Caco-2 (cell line): ENCODE measurements around the gene TRIM39. TPM values are rescaled to one million over a fixed set of nuclear protein-coding genes. Genes with fewer than 3 reads are reported as not detected.

Experiments
- BruUV-seq: library from RNA; stranded (reverse); fragments of 400-500 nt; replicated peaks from 2 replicates; lab custom pipeline; 2021; lab: Mats Ljungman, UMichigan
- CTCF ChIA-PET: fragments of 300-600 bp; sonication (Branson Sonifier 250); formaldehyde crosslinking; loops from one replicate; lab custom pipeline; 2022; ENCODE audit warnings: antibody characterized with exemption; lab: Charles Lee
- POLR2A ChIA-PET: fragments of 300-600 bp; sonication (Branson Sonifier 250); formaldehyde crosslinking; loops from one replicate; lab custom pipeline; 2022; ENCODE audit warnings: antibody characterized with exemption; lab: Charles Lee
- DNase-seq, 2 experiments: peaks; one replicate each; pipeline versions ENCODE4 v3.0.0 to v3.0.0-alpha.2; 2020 to 2022
- H3K27me3 ChIP-seq: replicated peaks from 2 replicates; pipeline ENCODE4 v1.6.0; 2011; ENCODE audit warnings: low read length; ENCODE audit not compliant: control insufficient read depth, insufficient read depth
- H3K36me3 ChIP-seq: 2 replicates; pipeline ENCODE4 v1.5.1; 2011; ENCODE audit warnings: low read length; ENCODE audit not compliant: control insufficient read depth, insufficient read depth
- H3K4me1 ChIP-seq: fragments of 250-450 bp; sonication (Bioruptor Pico); 2 replicates; pipeline ENCODE4 v1.5.1; 2020; ENCODE audit warnings: mild to moderate bottlenecking
- H3K4me3 ChIP-seq: 2 replicates; pipeline ENCODE4 v1.5.1; 2011; ENCODE audit warnings: low read depth, mild to moderate bottlenecking, control low read depth, low read length
- H3K9me3 ChIP-seq: fragments of 250-450 bp; sonication (Bioruptor Pico); 2 replicates; pipeline ENCODE4 v1.5.1; 2020; ENCODE audit warnings: mild to moderate bottlenecking, moderate library complexity
- H3K27ac Mint-ChIP-seq: one replicate; pipeline ENCODE4 v1.8.0; 2022; ENCODE audit warnings: mixed read lengths; ENCODE audit not compliant: unreplicated experiment
- H3K27me3 Mint-ChIP-seq: one replicate; pipeline ENCODE4 v1.8.0; 2022; ENCODE audit warnings: mixed read lengths; ENCODE audit not compliant: insufficient read depth, unreplicated experiment
- H3K36me3 Mint-ChIP-seq: one replicate; pipeline ENCODE4 v1.8.0; 2022; ENCODE audit warnings: mild to moderate bottlenecking, mixed read lengths; ENCODE audit not compliant: insufficient read depth, unreplicated experiment
- H3K4me1 Mint-ChIP-seq: one replicate; pipeline ENCODE4 v1.8.0; 2022; ENCODE audit warnings: low read depth, mixed read lengths; ENCODE audit not compliant: unreplicated experiment
- H3K4me3 Mint-ChIP-seq: one replicate; pipeline ENCODE4 v1.8.0; 2022; ENCODE audit warnings: mild to moderate bottlenecking, moderate library complexity, mixed read lengths; ENCODE audit not compliant: unreplicated experiment
- H3K9me3 Mint-ChIP-seq: one replicate; pipeline ENCODE4 v1.8.0; 2022; ENCODE audit warnings: mixed read lengths; ENCODE audit not compliant: unreplicated experiment
- intact Hi-C: fragments of 100-400 bp; cut with micrococcal nuclease; formaldehyde crosslinking; loops from one replicate; pipeline ENCODE4 v1.10.0; 2022; ENCODE audit not compliant: unreplicated experiment
- total RNA-seq: library from RNA; stranded (reverse); gene quantifications from 2 replicates; pipeline ENCODE4 v1.2.3, GENCODE V29; 2022
- TF ChIP-seq, protein P1 (sequence below), 2 experiments: fragments of 200-600 bp in 1 of 2; IDR thresholded peaks; 1 replicate in 1 of 2; 2 replicates in 1 of 2; pipeline versions ENCODE4 v1.5.1 to v1.8.0; 2011 to 2022; ENCODE audit warnings: antibody characterized with exemption in 1 of 2, control low read depth in 1 of 2, inconsistent platforms in 1 of 2, low read depth in 1 of 2, low read length in 1 of 2, mild to moderate bottlenecking in 1 of 2, moderate library complexity in 1 of 2; ENCODE audit not compliant: insufficient read depth in 1 of 2, severe bottlenecking in 1 of 2, unreplicated experiment in 1 of 2

TRIM39 gene
- total RNA-seq, 1 experiment from 2014 or later: 14.5 TPM

- Histone ChIP-seq H3K9me3 (no peaks in the 10 kb centered on the region), H3K36me3 (no peaks in the 10 kb centered on the region), H3K4me3 (no peak overlapping the region), H3K4me1 (no peaks in the 10 kb centered on the region), H3K27me3 (no peaks in the 10 kb centered on the region)
- POLR2A ChIA-PET: no interaction called here
- H3K4me1 Mint-ChIP-seq: no peaks in the 10 kb centered on the region
- H3K4me3 Mint-ChIP-seq: no peak overlapping the region
- no peaks in the 10 kb centered on the region for H3K9me3 Mint-ChIP-seq
- no peak overlapping the region for H3K27ac Mint-ChIP-seq
- no peak for DNase-seq
- CTCF ChIA-PET: no interaction called here
- intact Hi-C loops: no loop called here
- peaks cover 42% of the 10 kb centered on the region for H3K27me3 Mint-ChIP-seq
- H3K36me3 Mint-ChIP-seq: no peaks in the 10 kb centered on the region
- TF ChIP-seq, protein P1, sequence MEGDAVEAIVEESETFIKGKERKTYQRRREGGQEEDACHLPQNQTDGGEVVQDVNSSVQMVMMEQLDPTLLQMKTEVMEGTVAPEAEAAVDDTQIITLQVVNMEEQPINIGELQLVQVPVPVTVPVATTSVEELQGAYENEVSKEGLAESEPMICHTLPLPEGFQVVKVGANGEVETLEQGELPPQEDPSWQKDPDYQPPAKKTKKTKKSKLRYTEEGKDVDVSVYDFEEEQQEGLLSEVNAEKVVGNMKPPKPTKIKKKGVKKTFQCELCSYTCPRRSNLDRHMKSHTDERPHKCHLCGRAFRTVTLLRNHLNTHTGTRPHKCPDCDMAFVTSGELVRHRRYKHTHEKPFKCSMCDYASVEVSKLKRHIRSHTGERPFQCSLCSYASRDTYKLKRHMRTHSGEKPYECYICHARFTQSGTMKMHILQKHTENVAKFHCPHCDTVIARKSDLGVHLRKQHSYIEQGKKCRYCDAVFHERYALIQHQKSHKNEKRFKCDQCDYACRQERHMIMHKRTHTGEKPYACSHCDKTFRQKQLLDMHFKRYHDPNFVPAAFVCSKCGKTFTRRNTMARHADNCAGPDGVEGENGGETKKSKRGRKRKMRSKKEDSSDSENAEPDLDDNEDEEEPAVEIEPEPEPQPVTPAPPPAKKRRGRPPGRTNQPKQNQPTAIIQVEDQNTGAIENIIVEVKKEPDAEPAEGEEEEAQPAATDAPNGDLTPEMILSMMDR (IDR thresholded peaks at IDR 0.05; ENCODE audit: insufficient read depth in 1 of 2, low read depth in 1 of 2, low read length in 1 of 2, severe bottlenecking in 1 of 2, unreplicated experiment in 1 of 2): no peak
- BruUV-seq: no TSS peak
Observed at GRCh38 chr6:30391240-30391639, 64.5 kb downstream of the TRIM39 start.

Other genes starting within 250 kb of the TRIM39 start
- 0.70 and 0.74 TPM in 2 replicates for gene TRIM31, start 213.8 kb upstream of the TRIM39 start, total RNA-seq
- gene TRIM40, start 190.8 kb upstream of the TRIM39 start, total RNA-seq: not detected in 2 replicates
- gene TRIM10, start 165.7 kb upstream of the TRIM39 start, total RNA-seq: 0.95 and 1.4 TPM in 2 replicates
- gene TRIM15, start 163.4 kb upstream of the TRIM39 start, total RNA-seq: 5.2 and 6.9 TPM in 2 replicates
- 48.1 and 49.0 TPM in 2 replicates for gene TRIM26, start 113.5 kb upstream of the TRIM39 start, total RNA-seq
- 44.2 and 47.5 TPM in 2 replicates for gene RPP21, start 18.2 kb downstream of the TRIM39 start, total RNA-seq
- 47.0 and 49.6 TPM in 2 replicates for gene HLA-E, start 162.6 kb downstream of the TRIM39 start, total RNA-seq
- gene GNL1, start 229.6 kb downstream of the TRIM39 start, total RNA-seq: 84.1 and 94.1 TPM in 2 replicates
- 20.3 and 20.8 TPM in 2 replicates for gene PRR3, start 230.4 kb downstream of the TRIM39 start, total RNA-seq
- gene ABCF1, start 244.5 kb downstream of the TRIM39 start, total RNA-seq: 93.7 and 95.6 TPM in 2 replicates